Measurements from ENCODE around the gene RAB43.
"Not testable (repeated sequence)": the region's sequence is repeated elsewhere in the genome, so short reads cannot be mapped to it uniquely, and the experiment has no call there.

Gene RAB43

GRCh38 chr3:129104498-129105079 lies 17.0 kb downstream of the RAB43 start:
- no peak for TF ChIP-seq CTCF (IDR thresholded peaks at IDR 0.05; ENCODE audit: extremely low read depth, insufficient read depth, missing control alignments)
- DNase-seq (ENCODE audit: low spot score): no peak
- in situ Hi-C loops (cut with MboI; ENCODE audit: low pct_unique_long_range_greater_than_20kb, low sequenced_read_pairs, unreplicated experiment): no loop called here

DNA sequence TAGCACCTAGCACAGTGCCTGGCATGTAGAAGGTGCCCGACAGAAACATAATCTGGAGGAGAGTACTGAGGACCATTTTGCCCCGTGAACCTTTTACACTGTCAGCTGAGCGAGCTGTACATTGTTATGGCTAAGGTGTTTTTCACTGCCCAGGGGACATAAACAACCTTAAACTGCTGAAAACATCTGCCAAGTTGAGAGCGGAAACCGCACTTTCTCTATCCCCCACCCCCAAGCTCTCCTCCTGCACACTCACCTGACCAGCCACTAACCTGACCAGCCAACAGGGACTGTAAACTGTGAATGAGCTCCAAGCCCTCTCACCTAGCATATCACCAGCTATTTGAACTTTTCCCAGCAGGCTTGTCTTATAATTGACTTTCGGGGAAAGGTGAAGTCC lies 17.6 kb downstream of the RAB43 start:
- DNase-seq (ENCODE audit: low spot score): no peak
- in situ Hi-C loops (cut with MboI; ENCODE audit: low pct_unique_long_range_greater_than_20kb, low sequenced_read_pairs, unreplicated experiment): no loop called here
- no peak for TF ChIP-seq CTCF (IDR thresholded peaks at IDR 0.05; ENCODE audit: extremely low read depth, insufficient read depth, missing control alignments)

- in situ Hi-C loops (cut with MboI; ENCODE audit: low pct_unique_long_range_greater_than_20kb, low sequenced_read_pairs, unreplicated experiment): no loop called here
- no peak for DNase-seq (ENCODE audit: low spot score)
- TF ChIP-seq CTCF (IDR thresholded peaks at IDR 0.05; ENCODE audit: extremely low read depth, insufficient read depth, missing control alignments): no peak
These were observed 18.3 kb downstream of the RAB43 start for GRCh38 chr3:129103296-129103695.

DNA sequence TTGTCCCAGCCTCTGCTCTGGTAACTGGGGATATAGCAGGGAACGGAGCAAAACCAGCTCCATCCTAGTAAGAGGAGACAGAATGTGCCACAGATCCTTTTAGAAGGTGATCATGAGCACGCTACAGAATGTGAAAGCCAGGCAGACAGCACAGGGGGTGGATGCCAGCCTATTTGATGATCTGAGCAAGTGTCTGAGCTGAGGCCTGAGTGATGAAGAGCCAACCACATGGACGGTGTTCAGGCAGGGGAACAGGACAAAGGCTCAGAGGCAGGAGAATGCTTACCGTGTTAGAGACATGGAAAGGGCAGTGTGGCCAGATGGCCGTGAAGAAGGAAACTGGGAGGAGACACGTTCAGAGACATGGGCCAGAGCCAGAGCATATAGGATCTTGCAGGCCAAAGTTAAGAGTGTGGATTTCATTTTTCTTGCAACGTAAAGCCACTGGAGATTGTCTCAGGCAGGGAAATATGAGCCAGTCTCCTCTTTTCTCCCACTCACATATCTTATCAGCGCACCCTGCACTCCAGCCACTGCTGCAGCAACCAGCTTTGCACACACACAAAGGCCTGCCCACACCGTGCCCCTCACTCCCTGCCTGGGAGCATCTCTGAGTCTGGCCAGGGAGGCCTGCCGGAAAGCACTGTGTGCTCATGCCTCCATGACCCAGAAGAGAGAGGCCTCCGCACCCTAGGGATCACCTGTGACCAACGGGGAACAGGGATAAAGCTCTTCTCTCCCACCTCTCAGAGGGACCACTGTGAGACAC lies 20.1 kb downstream of the RAB43 start:
- DNase-seq (ENCODE audit: low spot score): no peak
- in situ Hi-C loops (cut with MboI; ENCODE audit: low pct_unique_long_range_greater_than_20kb, low sequenced_read_pairs, unreplicated experiment): no loop called here
- TF ChIP-seq CTCF (IDR thresholded peaks at IDR 0.05; ENCODE audit: extremely low read depth, insufficient read depth, missing control alignments): no peak

DNA sequence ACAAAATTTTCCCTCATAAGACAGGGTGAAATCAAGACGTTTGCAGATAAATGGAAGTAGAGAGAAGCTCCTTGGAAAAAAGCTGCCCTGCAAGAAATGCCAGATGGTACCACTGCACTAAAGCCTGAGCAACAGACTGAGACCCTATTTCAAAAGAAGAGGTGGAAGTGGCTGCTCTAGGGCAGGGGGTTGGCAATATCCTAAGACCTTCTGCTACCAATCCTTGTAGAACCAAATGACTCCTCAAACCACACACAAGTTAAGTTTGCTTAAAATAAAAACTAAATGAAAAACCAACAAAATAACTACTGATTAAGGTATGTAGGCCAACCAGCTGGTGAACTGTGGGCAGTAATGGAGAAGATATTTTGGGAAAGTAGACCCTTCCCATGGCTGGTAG lies 21.3 kb downstream of the RAB43 start:
- DNase-seq (ENCODE audit: low spot score): no peak
- no peak for TF ChIP-seq CTCF (IDR thresholded peaks at IDR 0.05; ENCODE audit: extremely low read depth, insufficient read depth, missing control alignments)
- in situ Hi-C loops (cut with MboI; ENCODE audit: low pct_unique_long_range_greater_than_20kb, low sequenced_read_pairs, unreplicated experiment): no loop called here

DNA sequence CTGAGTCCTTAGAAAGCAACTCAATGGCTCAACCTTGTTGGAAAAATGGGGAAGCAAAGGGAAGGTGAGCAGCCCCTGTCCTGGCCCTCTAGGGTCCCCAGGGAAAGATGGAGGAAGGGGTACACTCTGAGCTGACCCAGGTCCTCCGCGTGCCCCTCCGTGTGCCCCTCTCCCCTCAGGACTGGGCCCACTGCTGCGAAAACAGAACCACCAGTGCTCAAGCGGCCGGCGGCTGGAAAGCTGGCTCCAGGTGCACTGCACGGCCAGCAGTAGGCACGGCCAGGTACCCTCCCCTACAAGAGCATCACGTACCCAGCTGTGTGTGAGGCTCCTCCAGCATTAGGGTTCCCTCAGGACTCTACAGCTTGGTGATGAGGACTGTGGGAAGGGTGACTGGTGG lies 26.3 kb downstream of the RAB43 start:
- TF ChIP-seq CTCF (IDR thresholded peaks at IDR 0.05; ENCODE audit: extremely low read depth, insufficient read depth, missing control alignments): no peak
- in situ Hi-C loops (cut with MboI; ENCODE audit: low pct_unique_long_range_greater_than_20kb, low sequenced_read_pairs, unreplicated experiment): no loop called here

DNA sequence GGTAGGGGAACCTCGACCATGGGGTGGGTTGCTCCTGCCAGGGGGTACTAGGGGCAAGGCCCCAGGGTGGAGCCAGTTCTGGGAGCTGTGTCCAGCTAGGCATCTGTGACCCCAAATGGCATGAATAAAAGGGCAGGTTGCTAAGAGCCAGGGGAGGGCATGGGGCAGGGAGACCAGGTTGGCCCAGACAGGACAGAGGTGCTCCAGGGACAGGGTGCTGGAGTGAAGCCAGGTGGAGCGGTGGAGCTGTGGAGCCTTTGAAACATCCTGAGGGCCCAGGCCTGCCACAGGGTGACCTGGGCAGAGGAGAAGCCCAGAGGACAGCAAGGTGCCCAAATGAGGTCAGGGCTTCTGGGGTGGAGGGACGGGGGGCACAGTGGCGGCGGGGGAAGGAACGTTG lies 33.3 kb downstream of the RAB43 start:
- in situ Hi-C loops (cut with MboI; ENCODE audit: low pct_unique_long_range_greater_than_20kb, low sequenced_read_pairs, unreplicated experiment): not testable (repeated sequence)

More for the DNA sequence above, 26.3 kb downstream of the RAB43 start:
- no peak for DNase-seq (ENCODE audit: low spot score)

GRCh38 chr3:129087904-129088303 lies 33.7 kb downstream of the RAB43 start:
- DNase-seq (ENCODE audit: low spot score); in situ Hi-C loops (cut with MboI; ENCODE audit: low pct_unique_long_range_greater_than_20kb, low sequenced_read_pairs, unreplicated experiment): not testable (repeated sequence)

More for the DNA sequence above, 33.3 kb downstream of the RAB43 start:
- DNase-seq (ENCODE audit: low spot score): not testable (repeated sequence)
